Measurements from ENCODE around the gene PLTP.

The PLTP gene

GRCh38 chr20:45873409-45874103, 38.4 kb downstream of the PLTP start:
- TF ChIP-seq TAF1 (IDR thresholded peaks at IDR 0.05; ENCODE audit: borderline replicate concordance, insufficient read depth, low read length): no peak
- no peak for TF ChIP-seq SIN3A (IDR thresholded peaks at IDR 0.05; ENCODE audit: borderline replicate concordance, insufficient read depth, low read length)
- TF ChIP-seq POLR2AphosphoS5 (IDR thresholded peaks at IDR 0.05; ENCODE audit: low read depth, low read length): no peak
- no peak for TF ChIP-seq REST (IDR thresholded peaks at IDR 0.05; ENCODE audit: insufficient read depth in 1 of 2, low read depth in 2 of 2, low read length in 2 of 2)
- TF ChIP-seq FOXP2 (optimal IDR thresholded peaks at IDR 0.05; ENCODE audit: borderline replicate concordance, extremely low read depth, extremely low read length, insufficient read depth): no peak

GRCh38 chr20:45872626-45873025, 39.3 kb downstream of the PLTP start:
- TF ChIP-seq POLR2AphosphoS5 (IDR thresholded peaks at IDR 0.05; ENCODE audit: low read depth, low read length): no peak
- TF ChIP-seq REST (IDR thresholded peaks at IDR 0.05; ENCODE audit: insufficient read depth in 1 of 2, low read depth in 2 of 2, low read length in 2 of 2): no peak
- TF ChIP-seq TAF1 (IDR thresholded peaks at IDR 0.05; ENCODE audit: borderline replicate concordance, insufficient read depth, low read length): no peak
- TF ChIP-seq FOXP2 (optimal IDR thresholded peaks at IDR 0.05; ENCODE audit: borderline replicate concordance, extremely low read depth, extremely low read length, insufficient read depth): no peak
- no peak for TF ChIP-seq SIN3A (IDR thresholded peaks at IDR 0.05; ENCODE audit: borderline replicate concordance, insufficient read depth, low read length)

- no peak for TF ChIP-seq FOXP2 (optimal IDR thresholded peaks at IDR 0.05; ENCODE audit: borderline replicate concordance, extremely low read depth, extremely low read length, insufficient read depth)
- TF ChIP-seq TAF1 (IDR thresholded peaks at IDR 0.05; ENCODE audit: borderline replicate concordance, insufficient read depth, low read length): no peak
- no peak for TF ChIP-seq SIN3A (IDR thresholded peaks at IDR 0.05; ENCODE audit: borderline replicate concordance, insufficient read depth, low read length)
- TF ChIP-seq REST (IDR thresholded peaks at IDR 0.05; ENCODE audit: insufficient read depth in 1 of 2, low read depth in 2 of 2, low read length in 2 of 2): no peak
- TF ChIP-seq POLR2AphosphoS5 (IDR thresholded peaks at IDR 0.05; ENCODE audit: low read depth, low read length): no peak
These were observed 44.2 kb downstream of the PLTP start for GRCh38 chr20:45867819-45868176.

- TF ChIP-seq TAF1 (IDR thresholded peaks at IDR 0.05; ENCODE audit: borderline replicate concordance, insufficient read depth, low read length) (no peak), REST (IDR thresholded peaks at IDR 0.05; ENCODE audit: insufficient read depth in 1 of 2, low read depth in 2 of 2, low read length in 2 of 2) (no peak), FOXP2 (optimal IDR thresholded peaks at IDR 0.05; ENCODE audit: borderline replicate concordance, extremely low read depth, extremely low read length, insufficient read depth) (no peak)
These were observed 44.7 kb downstream of the PLTP start for GRCh38 chr20:45867136-45867818.
